Measurements from ENCODE around the gene CWH43. TPM values are rescaled to one million over a fixed set of nuclear protein-coding genes. Genes with fewer than 3 reads are reported as not detected.
"Not testable (repeated sequence)": the region's sequence is repeated elsewhere in the genome, so short reads cannot be mapped to it uniquely, and the experiment has no call there.

CWH43 gene
- total and polyA plus RNA-seq, 7 experiments from 2014 or later: not detected

GRCh38 chr4:48984005-48984404 is 2.1 kb upstream of the CWH43 start:
- intact Hi-C loops (cut with micrococcal nuclease); H3K4me3 ChIP-seq (ENCODE audit: low read length); H3K36me3 Mint-ChIP-seq; DNase-seq; H3K27ac Mint-ChIP-seq; H3K4me1 ChIP-seq (ENCODE audit: control insufficient read depth in 2 of 2, insufficient read depth in 2 of 2, low read length in 2 of 2); POLR2A ChIA-PET; H3K36me3 ChIP-seq (ENCODE audit: control insufficient read depth in 2 of 3, insufficient read depth in 3 of 3, low read length in 3 of 3); CTCF ChIA-PET; H3K4me1 Mint-ChIP-seq; H3K9me3 ChIP-seq (ENCODE audit: control insufficient read depth in 2 of 3, low read length in 3 of 3); H3K4me3 Mint-ChIP-seq; H3K27ac ChIP-seq (ENCODE audit: low read depth, low read length); H3K27me3 ChIP-seq (ENCODE audit: control insufficient read depth in 2 of 2, insufficient read depth in 2 of 2, low read length in 2 of 2); ATAC-seq: not testable (repeated sequence)
- Mint-ChIP-seq H3K9me3 (peaks cover 0 to 13% (median 5%) of the 10 kb centered on the region in 11 donors), H3K27me3 (peaks cover 43 to 54% (median 50%) of the 10 kb centered on the region in 5 donors)

DNA sequence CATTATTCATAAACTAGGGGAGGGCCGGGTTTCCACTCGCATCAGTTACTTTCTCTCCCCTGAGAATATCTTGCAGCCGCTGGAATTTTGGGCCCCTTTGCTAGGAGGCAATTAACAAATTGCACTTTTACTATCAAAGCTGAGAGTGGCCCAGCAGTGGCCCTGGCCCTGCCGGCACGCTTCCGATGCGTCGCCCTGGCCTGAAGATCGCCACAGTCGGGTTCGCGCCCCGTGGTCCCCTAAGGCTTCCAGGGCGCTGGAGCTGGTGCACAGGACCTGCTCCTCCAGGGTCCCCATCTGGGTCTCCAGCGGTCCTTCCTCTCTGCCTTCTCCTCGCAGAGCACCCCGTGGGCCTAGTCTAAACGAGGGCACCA is 486 bp upstream of the CWH43 start:
- ChIA-PET CTCF (no interaction called here), POLR2A (no interaction called here)
- Mint-ChIP-seq H3K36me3 (peaks cover 0 to 5% (median 0%) of the 10 kb centered on the region in 5 donors), H3K9me3 (peaks cover 0 to 13% (median 5%) of the 10 kb centered on the region in 11 donors), H3K4me3 (no peak overlapping the region), H3K27me3 (peaks cover 42 to 66% (median 50%) of the 10 kb centered on the region in 5 donors), H3K4me1 (no peaks in the 10 kb centered on the region), H3K27ac (no peak overlapping the region)
- Histone ChIP-seq H3K9me3 (ENCODE audit: control insufficient read depth in 2 of 3, low read length in 3 of 3) (no peaks in the 10 kb centered on the region), H3K36me3 (ENCODE audit: control insufficient read depth in 2 of 3, insufficient read depth in 3 of 3, low read length in 3 of 3) (no peaks in the 10 kb centered on the region), H3K27me3 (ENCODE audit: control insufficient read depth in 2 of 2, insufficient read depth in 2 of 2, low read length in 2 of 2) (no peaks in the 10 kb centered on the region), H3K27ac (ENCODE audit: low read depth, low read length) (no peak overlapping the region), H3K4me1 (ENCODE audit: control insufficient read depth in 2 of 2, insufficient read depth in 2 of 2, low read length in 2 of 2) (no peaks in the 10 kb centered on the region), H3K4me3 (ENCODE audit: low read length) (no peak overlapping the region)
- ATAC-seq (no peak), DNase-seq (no peak)
- intact Hi-C loops (cut with micrococcal nuclease): no loop called here

DNA sequence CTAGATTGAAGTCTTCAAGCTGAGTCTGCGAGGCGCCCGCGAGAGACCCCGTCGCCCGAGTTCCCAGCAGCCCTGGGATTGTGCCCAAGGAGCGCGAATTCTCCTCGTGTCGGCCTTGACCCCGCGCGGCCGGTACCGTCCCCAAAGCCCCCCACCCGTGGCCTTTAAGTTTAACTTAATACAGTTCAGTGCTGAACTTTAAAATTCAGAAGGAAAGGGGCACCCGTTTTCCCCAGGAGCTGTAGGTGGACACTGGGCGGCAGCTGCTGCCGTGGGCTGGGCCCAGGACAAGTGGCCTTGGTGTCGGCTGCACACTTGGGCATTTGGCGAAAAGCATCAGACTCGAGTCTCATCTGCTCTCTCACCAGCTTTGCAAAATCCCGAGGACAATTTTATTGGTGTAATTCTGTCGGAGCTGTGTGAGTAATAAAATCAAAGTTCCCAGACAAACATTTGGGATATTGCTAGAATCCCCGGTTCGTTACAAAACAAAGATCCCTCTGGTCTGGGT is 634 bp downstream of the CWH43 start:
- DNase-seq (no peak), ATAC-seq (no peak)
- H3K27ac Mint-ChIP-seq: no peak overlapping the region
- Histone ChIP-seq H3K27ac (ENCODE audit: low read depth, low read length) (no peak overlapping the region), H3K9me3 (ENCODE audit: control insufficient read depth in 2 of 3, low read length in 3 of 3) (no peaks in the 10 kb centered on the region), H3K4me3 (ENCODE audit: low read length) (no peak overlapping the region), H3K4me1 (ENCODE audit: control insufficient read depth in 2 of 2, insufficient read depth in 2 of 2, low read length in 2 of 2) (no peaks in the 10 kb centered on the region), H3K36me3 (ENCODE audit: control insufficient read depth in 2 of 3, insufficient read depth in 3 of 3, low read length in 3 of 3) (no peaks in the 10 kb centered on the region), H3K27me3 (ENCODE audit: control insufficient read depth in 2 of 2, insufficient read depth in 2 of 2, low read length in 2 of 2) (no peaks in the 10 kb centered on the region)
- peaks cover 42 to 70% (median 50%) of the 10 kb centered on the region in 5 donors for H3K27me3 Mint-ChIP-seq
- no peaks in the 10 kb centered on the region for H3K4me1 Mint-ChIP-seq
- peaks cover 0 to 5% (median 0%) of the 10 kb centered on the region in 5 donors for H3K36me3 Mint-ChIP-seq
- ChIA-PET CTCF (no interaction called here), POLR2A (no interaction called here)
- H3K9me3 Mint-ChIP-seq: peaks cover 0 to 13% (median 5%) of the 10 kb centered on the region in 11 donors
- intact Hi-C loops (cut with micrococcal nuclease): no loop called here
- H3K4me3 Mint-ChIP-seq: no peak overlapping the region

GRCh38 chr4:48989461-48990203 is 3.6 kb downstream of the CWH43 start:
- no peaks in the 10 kb centered on the region for H3K9me3 ChIP-seq (ENCODE audit: control insufficient read depth in 2 of 3, low read length in 3 of 3)
- Mint-ChIP-seq H3K9me3 (peaks cover 0 to 3% (median 0%) of the 10 kb centered on the region in 11 donors), H3K4me3 (no peak overlapping the region), H3K27me3 (peaks cover 31 to 45% (median 35%) of the 10 kb centered on the region in 5 donors), H3K27ac (no peak overlapping the region), H3K4me1 (no peaks in the 10 kb centered on the region), H3K36me3 (peaks cover 0 to 3% (median 0%) of the 10 kb centered on the region in 5 donors)
- H3K36me3 ChIP-seq (ENCODE audit: control insufficient read depth in 2 of 3, insufficient read depth in 3 of 3, low read length in 3 of 3): no peaks in the 10 kb centered on the region
- no peaks in the 10 kb centered on the region for H3K4me1 ChIP-seq (ENCODE audit: control insufficient read depth in 2 of 2, insufficient read depth in 2 of 2, low read length in 2 of 2)
- no peaks in the 10 kb centered on the region for H3K27me3 ChIP-seq (ENCODE audit: control insufficient read depth in 2 of 2, insufficient read depth in 2 of 2, low read length in 2 of 2)
- intact Hi-C loops (cut with micrococcal nuclease): no loop called here
- H3K27ac ChIP-seq (ENCODE audit: low read depth, low read length): no peak overlapping the region
- CTCF ChIA-PET: no interaction called here
- H3K4me3 ChIP-seq (ENCODE audit: low read length): no peak overlapping the region
- no peak for ATAC-seq
- POLR2A ChIA-PET: no interaction called here
- no peak for DNase-seq

GRCh38 chr4:48991357-48991756 is 5.3 kb downstream of the CWH43 start:
- no peak for ATAC-seq
- H3K27ac Mint-ChIP-seq: no peak overlapping the region
- H3K4me3 Mint-ChIP-seq: no peak overlapping the region
- H3K4me1 Mint-ChIP-seq: no peaks in the 10 kb centered on the region
- intact Hi-C loops (cut with micrococcal nuclease): no loop called here
- no peak for DNase-seq
- Histone ChIP-seq H3K27me3 (ENCODE audit: control insufficient read depth in 2 of 2, insufficient read depth in 2 of 2, low read length in 2 of 2) (no peaks in the 10 kb centered on the region), H3K4me3 (ENCODE audit: low read length) (no peak overlapping the region), H3K9me3 (ENCODE audit: control insufficient read depth in 2 of 3, low read length in 3 of 3) (no peaks in the 10 kb centered on the region), H3K27ac (ENCODE audit: low read depth, low read length) (no peak overlapping the region), H3K4me1 (ENCODE audit: control insufficient read depth in 2 of 2, insufficient read depth in 2 of 2, low read length in 2 of 2) (no peaks in the 10 kb centered on the region), H3K36me3 (ENCODE audit: control insufficient read depth in 2 of 3, insufficient read depth in 3 of 3, low read length in 3 of 3) (no peaks in the 10 kb centered on the region)
- ChIA-PET CTCF (no interaction called here), POLR2A (no interaction called here)
- peaks cover 0 to 3% (median 0%) of the 10 kb centered on the region in 5 donors for H3K36me3 Mint-ChIP-seq
- H3K9me3 Mint-ChIP-seq: no peaks in the 10 kb centered on the region
- H3K27me3 Mint-ChIP-seq: peaks cover 30 to 47% (median 35%) of the 10 kb centered on the region in 5 donors

DNA sequence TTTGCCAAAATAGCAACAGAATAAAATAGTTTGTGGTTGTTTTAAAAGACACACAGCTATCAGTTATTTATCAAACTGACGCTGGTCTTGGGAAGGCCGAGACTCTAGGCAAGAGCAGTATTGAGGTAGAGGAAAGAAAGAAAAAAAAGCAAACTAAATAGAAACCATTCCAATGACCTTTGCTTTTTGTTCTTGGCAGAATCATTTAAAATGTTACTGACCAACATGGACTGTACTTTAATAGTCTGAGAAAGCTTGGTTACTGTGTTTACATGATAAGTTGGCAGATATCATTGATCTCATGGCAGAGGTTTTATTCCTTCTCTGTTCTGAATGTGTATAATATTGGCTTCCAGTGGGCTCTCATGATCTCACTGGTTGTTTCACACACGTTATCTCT is 11.9 kb downstream of the CWH43 start:
- Histone ChIP-seq H3K4me3 (ENCODE audit: low read length) (no peak overlapping the region), H3K4me1 (ENCODE audit: control insufficient read depth in 2 of 2, insufficient read depth in 2 of 2, low read length in 2 of 2) (no peaks in the 10 kb centered on the region), H3K9me3 (ENCODE audit: control insufficient read depth in 2 of 3, low read length in 3 of 3) (no peaks in the 10 kb centered on the region), H3K27me3 (ENCODE audit: control insufficient read depth in 2 of 2, insufficient read depth in 2 of 2, low read length in 2 of 2) (no peaks in the 10 kb centered on the region), H3K36me3 (ENCODE audit: control insufficient read depth in 2 of 3, insufficient read depth in 3 of 3, low read length in 3 of 3) (no peaks in the 10 kb centered on the region), H3K27ac (ENCODE audit: low read depth, low read length) (no peak overlapping the region)
- H3K4me3 Mint-ChIP-seq: no peak overlapping the region
- H3K36me3 Mint-ChIP-seq: peaks cover 0 to 3% (median 0%) of the 10 kb centered on the region in 5 donors
- peaks cover 6 to 51% (median 47%) of the 10 kb centered on the region in 5 donors for H3K27me3 Mint-ChIP-seq
- POLR2A ChIA-PET: no interaction called here
- no peak for DNase-seq
- ATAC-seq: no peak
- CTCF ChIA-PET: no interaction called here
- H3K9me3 Mint-ChIP-seq: peaks cover 0 to 4% (median 0%) of the 10 kb centered on the region in 11 donors
- H3K27ac Mint-ChIP-seq: no peak overlapping the region
- no peaks in the 10 kb centered on the region for H3K4me1 Mint-ChIP-seq
- intact Hi-C loops (cut with micrococcal nuclease): no loop called here

- DNase-seq: no peak
- intact Hi-C loops (cut with micrococcal nuclease): no loop called here
- Histone ChIP-seq H3K4me1 (ENCODE audit: control insufficient read depth in 2 of 2, insufficient read depth in 2 of 2, low read length in 2 of 2) (no peaks in the 10 kb centered on the region), H3K4me3 (ENCODE audit: low read length) (no peak overlapping the region), H3K27ac (ENCODE audit: low read depth, low read length) (no peak overlapping the region), H3K27me3 (ENCODE audit: control insufficient read depth in 2 of 2, insufficient read depth in 2 of 2, low read length in 2 of 2) (no peaks in the 10 kb centered on the region), H3K36me3 (ENCODE audit: control insufficient read depth in 2 of 3, insufficient read depth in 3 of 3, low read length in 3 of 3) (no peaks in the 10 kb centered on the region), H3K9me3 (ENCODE audit: control insufficient read depth in 2 of 3, low read length in 3 of 3) (no peaks in the 10 kb centered on the region)
- no peak for ATAC-seq
- Mint-ChIP-seq H3K4me3 (no peak overlapping the region), H3K36me3 (peaks cover 0 to 3% (median 0%) of the 10 kb centered on the region in 5 donors), H3K27ac (no peak overlapping the region), H3K4me1 (no peaks in the 10 kb centered on the region), H3K9me3 (peaks cover 0 to 4% (median 0%) of the 10 kb centered on the region in 11 donors), H3K27me3 (peaks cover 6 to 48% (median 42%) of the 10 kb centered on the region in 5 donors)
- POLR2A ChIA-PET: no interaction called here
- CTCF ChIA-PET: no interaction called here
Measured at GRCh38 chr4:48998440-48998839, 12.4 kb downstream of the CWH43 start.

Measured in naive thymus-derived CD4-positive, alpha-beta T cell (primary cell).